ENCODE results near the gene OR1I1. TPM values are rescaled to one million over a fixed set of nuclear protein-coding genes. Genes with fewer than 3 reads are reported as not detected.

The OR1I1 gene
- total RNA-seq, 1 donor from 2014 or later = not detected

- H3K9ac ChIP-seq (ENCODE audit: low read depth in 1 of 3, low read length in 3 of 3) = peak overlapping the region; percentile 83 to 92 (median 86)
Observed at GRCh38 chr19:15123900-15124299, 41.9 kb downstream of the OR1I1 start.

GRCh38 chr19:15124572-15125231 is 42.7 kb downstream of the OR1I1 start:
- H3K27ac ChIP-seq (ENCODE audit: low read depth, low read length) = peak overlapping the region; percentile 96
- H3K4me1 ChIP-seq (ENCODE audit: control insufficient read depth in 3 of 3, insufficient read depth in 3 of 3, low read length in 3 of 3) = peaks cover 20 to 24% (median 24%) of the 10 kb centered on the region in 3 donors
- peaks cover 22 to 27% (median 26%) of the 10 kb centered on the region in 3 donors for H3K36me3 ChIP-seq (ENCODE audit: control insufficient read depth in 3 of 3, insufficient read depth in 3 of 3, low read length in 3 of 3)
- H3K4me3 ChIP-seq (ENCODE audit: low read length in 3 of 3) = peak overlapping the region; percentile 75 to 97 (median 94)
- H3K9me3 ChIP-seq (ENCODE audit: control insufficient read depth in 3 of 3, low read length in 3 of 3) = no peaks in the 10 kb centered on the region
- peak overlapping the region; percentile 83 to 92 (median 86) for H3K9ac ChIP-seq (ENCODE audit: low read depth in 1 of 3, low read length in 3 of 3)
- no peaks in the 10 kb centered on the region for H3K27me3 ChIP-seq (ENCODE audit: control insufficient read depth in 3 of 3, insufficient read depth in 3 of 3, low read length in 3 of 3)

More at GRCh38 chr19:15123900-15124299, 41.9 kb downstream of the OR1I1 start:
- Histone ChIP-seq H3K9me3 (ENCODE audit: control insufficient read depth in 3 of 3, low read length in 3 of 3) (no peaks in the 10 kb centered on the region), H3K27ac (ENCODE audit: low read depth, low read length) (peak overlapping the region; percentile 96), H3K36me3 (ENCODE audit: control insufficient read depth in 3 of 3, insufficient read depth in 3 of 3, low read length in 3 of 3) (peaks cover 28 to 33% (median 32%) of the 10 kb centered on the region in 3 donors), H3K4me1 (ENCODE audit: control insufficient read depth in 3 of 3, insufficient read depth in 3 of 3, low read length in 3 of 3) (peaks cover 20 to 24% (median 24%) of the 10 kb centered on the region in 3 donors), H3K27me3 (ENCODE audit: control insufficient read depth in 3 of 3, insufficient read depth in 3 of 3, low read length in 3 of 3) (no peaks in the 10 kb centered on the region), H3K4me3 (ENCODE audit: low read length in 3 of 3) (peak overlapping the region in 2 of 3 donors; percentile 14 to 97)

- H3K9me3 ChIP-seq (ENCODE audit: control insufficient read depth in 3 of 3, low read length in 3 of 3) = no peaks in the 10 kb centered on the region
- H3K4me3 ChIP-seq (ENCODE audit: low read length in 3 of 3) = peak overlapping the region; percentile 75 to 97 (median 94)
Observed at GRCh38 chr19:15125232-15126067, 43.4 kb downstream of the OR1I1 start.

GRCh38 chr19:15126131-15126910 is 44.3 kb downstream of the OR1I1 start:
- H3K9ac ChIP-seq (ENCODE audit: low read depth in 1 of 3, low read length in 3 of 3) = peak overlapping the region; percentile 43 to 86 (median 68)
- H3K27me3 ChIP-seq (ENCODE audit: control insufficient read depth in 3 of 3, insufficient read depth in 3 of 3, low read length in 3 of 3) = no peaks in the 10 kb centered on the region
- H3K9me3 ChIP-seq (ENCODE audit: control insufficient read depth in 3 of 3, low read length in 3 of 3) = no peaks in the 10 kb centered on the region
- peak overlapping the region; percentile 75 to 97 (median 94) for H3K4me3 ChIP-seq (ENCODE audit: low read length in 3 of 3)
- H3K27ac ChIP-seq (ENCODE audit: low read depth, low read length) = no peak overlapping the region
- H3K36me3 ChIP-seq (ENCODE audit: control insufficient read depth in 3 of 3, insufficient read depth in 3 of 3, low read length in 3 of 3) = peaks cover 8 to 11% (median 10%) of the 10 kb centered on the region in 3 donors
- peaks cover 20 to 24% (median 24%) of the 10 kb centered on the region in 3 donors for H3K4me1 ChIP-seq (ENCODE audit: control insufficient read depth in 3 of 3, insufficient read depth in 3 of 3, low read length in 3 of 3)

More at GRCh38 chr19:15125232-15126067, 43.4 kb downstream of the OR1I1 start:
- no peaks in the 10 kb centered on the region for H3K27me3 ChIP-seq (ENCODE audit: control insufficient read depth in 3 of 3, insufficient read depth in 3 of 3, low read length in 3 of 3)
- H3K4me1 ChIP-seq (ENCODE audit: control insufficient read depth in 3 of 3, insufficient read depth in 3 of 3, low read length in 3 of 3) = peaks cover 20 to 24% (median 24%) of the 10 kb centered on the region in 3 donors
- H3K9ac ChIP-seq (ENCODE audit: low read depth in 1 of 3, low read length in 3 of 3) = peak overlapping the region; percentile 83 to 92 (median 86)
- peaks cover 14 to 19% (median 19%) of the 10 kb centered on the region in 3 donors for H3K36me3 ChIP-seq (ENCODE audit: control insufficient read depth in 3 of 3, insufficient read depth in 3 of 3, low read length in 3 of 3)
- peak overlapping the region; percentile 96 for H3K27ac ChIP-seq (ENCODE audit: low read depth, low read length)

- H3K27me3 ChIP-seq (ENCODE audit: control insufficient read depth in 3 of 3, insufficient read depth in 3 of 3, low read length in 3 of 3) = no peaks in the 10 kb centered on the region
- peaks cover 17 to 23% (median 21%) of the 10 kb centered on the region in 3 donors for H3K4me1 ChIP-seq (ENCODE audit: control insufficient read depth in 3 of 3, insufficient read depth in 3 of 3, low read length in 3 of 3)
- H3K27ac ChIP-seq (ENCODE audit: low read depth, low read length) = no peak overlapping the region
- H3K9ac ChIP-seq (ENCODE audit: low read depth in 1 of 3, low read length in 3 of 3) = no peak overlapping the region
- no peaks in the 10 kb centered on the region for H3K9me3 ChIP-seq (ENCODE audit: control insufficient read depth in 3 of 3, low read length in 3 of 3)
- peaks cover 0 to under 1% (median 0%) of the 10 kb centered on the region in 3 donors for H3K36me3 ChIP-seq (ENCODE audit: control insufficient read depth in 3 of 3, insufficient read depth in 3 of 3, low read length in 3 of 3)
- H3K4me3 ChIP-seq (ENCODE audit: low read length in 3 of 3) = no peak overlapping the region
Observed at GRCh38 chr19:15128162-15128770, 46.3 kb downstream of the OR1I1 start.

- no peak overlapping the region for H3K4me3 ChIP-seq (ENCODE audit: low read length in 3 of 3)
- H3K9ac ChIP-seq (ENCODE audit: low read depth in 1 of 3, low read length in 3 of 3) = no peak overlapping the region
- H3K36me3 ChIP-seq (ENCODE audit: control insufficient read depth in 3 of 3, insufficient read depth in 3 of 3, low read length in 3 of 3) = no peaks in the 10 kb centered on the region
- no peaks in the 10 kb centered on the region for H3K9me3 ChIP-seq (ENCODE audit: control insufficient read depth in 3 of 3, low read length in 3 of 3)
- no peak overlapping the region for H3K27ac ChIP-seq (ENCODE audit: low read depth, low read length)
- H3K27me3 ChIP-seq (ENCODE audit: control insufficient read depth in 3 of 3, insufficient read depth in 3 of 3, low read length in 3 of 3) = no peaks in the 10 kb centered on the region
- peaks cover 0 to 5% (median 4%) of the 10 kb centered on the region in 3 donors for H3K4me1 ChIP-seq (ENCODE audit: control insufficient read depth in 3 of 3, insufficient read depth in 3 of 3, low read length in 3 of 3)
Observed at GRCh38 chr19:15129856-15130585, 48.0 kb downstream of the OR1I1 start.

- Histone ChIP-seq H3K4me1 (ENCODE audit: control insufficient read depth in 3 of 3, insufficient read depth in 3 of 3, low read length in 3 of 3) (no peaks in the 10 kb centered on the region), H3K27ac (ENCODE audit: low read depth, low read length) (no peak overlapping the region), H3K36me3 (ENCODE audit: control insufficient read depth in 3 of 3, insufficient read depth in 3 of 3, low read length in 3 of 3) (no peaks in the 10 kb centered on the region), H3K9me3 (ENCODE audit: control insufficient read depth in 3 of 3, low read length in 3 of 3) (no peaks in the 10 kb centered on the region), H3K27me3 (ENCODE audit: control insufficient read depth in 3 of 3, insufficient read depth in 3 of 3, low read length in 3 of 3) (no peaks in the 10 kb centered on the region), H3K9ac (ENCODE audit: low read depth in 1 of 3, low read length in 3 of 3) (no peak overlapping the region), H3K4me3 (ENCODE audit: low read length in 3 of 3) (no peak overlapping the region)
Observed at GRCh38 chr19:15136234-15136954, 54.4 kb downstream of the OR1I1 start.

GRCh38 chr19:15137777-15138176 is 55.8 kb downstream of the OR1I1 start:
- Histone ChIP-seq H3K9me3 (ENCODE audit: control insufficient read depth in 3 of 3, low read length in 3 of 3) (no peaks in the 10 kb centered on the region), H3K36me3 (ENCODE audit: control insufficient read depth in 3 of 3, insufficient read depth in 3 of 3, low read length in 3 of 3) (no peaks in the 10 kb centered on the region), H3K9ac (ENCODE audit: low read depth in 1 of 3, low read length in 3 of 3) (no peak overlapping the region)

More at GRCh38 chr19:15137777-15138176, 55.8 kb downstream of the OR1I1 start:
- Histone ChIP-seq H3K4me3 (ENCODE audit: low read length in 3 of 3) (no peak overlapping the region), H3K27ac (ENCODE audit: low read depth, low read length) (no peak overlapping the region), H3K4me1 (ENCODE audit: control insufficient read depth in 3 of 3, insufficient read depth in 3 of 3, low read length in 3 of 3) (no peaks in the 10 kb centered on the region), H3K27me3 (ENCODE audit: control insufficient read depth in 3 of 3, insufficient read depth in 3 of 3, low read length in 3 of 3) (peaks cover 0 to 3% (median 0%) of the 10 kb centered on the region in 3 donors)
